ENCODE data around the gene LYAR. TPM values are rescaled to one million over a fixed set of nuclear protein-coding genes. Genes with fewer than 3 reads are reported as not detected.

LYAR gene
- total and polyA plus RNA-seq, 2 of the 4 experiments (the other 2 are of a cell fraction) = 5.4 to 8.2 TPM

- no peak for TF ChIP-seq SMC3 (IDR thresholded peaks at IDR 0.05; ENCODE audit: low read depth, low read length)
Measured at GRCh38 chr4:4227510-4228355, 62.2 kb downstream of the LYAR start (continued).

GRCh38 chr4:4226606-4227438, 63.1 kb downstream of the LYAR start, which contains the start of gene OTOP1:
Gene OTOP1 (minus strand): TSS chr4:4226929. CDS start chr4:4226864, 65 bp downstream.
- no peak within 1 kb of the TSS for H2BK15ac ChIP-seq (ENCODE audit: low read depth, low read length)
- no peak within 1 kb of the TSS for H3K4ac ChIP-seq (ENCODE audit: low read depth, low read length)
- H2BK5ac ChIP-seq (ENCODE audit: low read depth, low read length, poor library complexity, severe bottlenecking) = no peak within 1 kb of the TSS
- peaks cover 4% of the 10 kb centered on the region; the same call in 1 of the 2 replicates for H3K9me3 ChIP-seq (ENCODE audit: control insufficient read depth, insufficient read depth, low read length)
- CTCF ChIA-PET = no interaction called here
- H4K5ac ChIP-seq (ENCODE audit: low read depth, low read length) = no peak within 1 kb of the TSS
- no peak for DNase-seq
- no peak within 1 kb of the TSS for H4K8ac ChIP-seq (ENCODE audit: low read depth in 2 of 2, low read length in 2 of 2)
- no TSS peak for BruUV-seq (replicated peaks)
- H3K18ac ChIP-seq (ENCODE audit: low read depth, low read length) = no peak within 1 kb of the TSS
- no peak within 1 kb of the TSS for H2BK120ac ChIP-seq (ENCODE audit: low read depth, low read length)
- dilution Hi-C loops (cut with HindIII; ENCODE audit: low sequenced_read_pairs, unreplicated experiment) (no loop called here), in situ Hi-C loops (cut with MboI; ENCODE audit: low sequenced_read_pairs) (no loop called here), intact Hi-C loops (cut with micrococcal nuclease) (no loop called here)
- no peak within 1 kb of the TSS for H3K14ac ChIP-seq (replicated peaks; ENCODE audit: low read depth, low read length)
- H2AFZ ChIP-seq (replicated peaks; ENCODE audit: low read length, poor library complexity) = peak within 1 kb of the TSS; percentile 65
- no peak within 1 kb of the TSS for H2AK5ac ChIP-seq (ENCODE audit: low read depth, low read length)
- H3K4me1 ChIP-seq (ENCODE audit: control insufficient read depth, insufficient read depth, low read length) = no peaks in the 10 kb centered on the region
- H4K20me1 ChIP-seq (ENCODE audit: insufficient read depth, low read length) = no peaks in the 10 kb centered on the region
- H2BK20ac ChIP-seq (ENCODE audit: low read depth, low read length) = no peak within 1 kb of the TSS
- H3K9ac ChIP-seq (ENCODE audit: low read depth, low read length) = no peak within 1 kb of the TSS
- no peak within 1 kb of the TSS for H3K23ac ChIP-seq (ENCODE audit: low read depth, low read length)
- H4K91ac ChIP-seq (ENCODE audit: insufficient read depth, low read depth, low read length) = no peak within 1 kb of the TSS
- no peaks in the 10 kb centered on the region for H3K79me1 ChIP-seq (ENCODE audit: low read depth in 1 of 2, low read length in 2 of 2)
- POLR2A ChIA-PET (ENCODE audit: unreplicated experiment) = no interaction called here
- no peak within 1 kb of the TSS for H3K4me2 ChIP-seq (ENCODE audit: low read depth, low read length)
- WGBS, 2 experiments (ENCODE audit: extremely low coverage in 2 of 2, insufficient read length in 1 of 2) = 9% methylated on average over 20 of the region's 82 CpGs; no CpG with 5 or more reads in 1 of the 2 experiments
- H3K56ac ChIP-seq (ENCODE audit: extremely low read depth, insufficient read depth, low read length) = no peak within 1 kb of the TSS
- H3K27ac ChIP-seq (ENCODE audit: insufficient read depth, low read length) = no peak within 1 kb of the TSS
- H2AK9ac ChIP-seq (replicated peaks; ENCODE audit: low read depth, low read length, poor library complexity) = no peak within 1 kb of the TSS
- H3K36me3 ChIP-seq (ENCODE audit: control insufficient read depth, insufficient read depth, low read length) = no peaks in the 10 kb centered on the region
- H3K27me3 ChIP-seq (ENCODE audit: control insufficient read depth, insufficient read depth, low read length) = peaks cover 42% of the 10 kb centered on the region
- H3K4me3 ChIP-seq (ENCODE audit: insufficient read depth, low read depth, low read length) = no peak within 1 kb of the TSS
- no peaks in the 10 kb centered on the region for H3K9me1 ChIP-seq (ENCODE audit: insufficient read depth, low read length)
- no peak for ATAC-seq (ENCODE audit: low read depth)
- TF ChIP-seq RCOR1 (IDR thresholded peaks at IDR 0.05; ENCODE audit: insufficient replicate concordance, low read length) (no peak), SMC3 (IDR thresholded peaks at IDR 0.05; ENCODE audit: low read depth, low read length) (no peak), CEBPB (IDR thresholded peaks at IDR 0.05; ENCODE audit: low read depth, low read length) (no peak), POLR2A (IDR thresholded peaks at IDR 0.05; ENCODE audit: low read depth, low read length) (no peak), CTCF (conservative IDR thresholded peaks at IDR 0.05; ENCODE audit: low read depth, low read length) (no peak), MAFK (IDR thresholded peaks at IDR 0.05; ENCODE audit: low read depth, low read length) (no peak), CHD1 (IDR thresholded peaks at IDR 0.05; ENCODE audit: low read depth, low read length) (no peak), MAZ (IDR thresholded peaks at IDR 0.05; ENCODE audit: borderline replicate concordance, low read depth, low read length) (no peak), NFE2L2 (IDR thresholded peaks at IDR 0.05; ENCODE audit: low read depth, low read length) (no peak), USF2 (IDR thresholded peaks at IDR 0.05; ENCODE audit: low read depth, low read length) (no peak), FOS (IDR thresholded peaks at IDR 0.05; ENCODE audit: low read depth, low read length) (no peak)
